Uterus (tissue), 2 donors: Measurements from ENCODE around the gene EPHA1.
"Not testable (repeated sequence)": the region's sequence is repeated elsewhere in the genome, so short reads cannot be mapped to it uniquely, and the experiment has no call there.

Experiments
- POLR2A ChIP-seq, 2 donors: fragments of 450-650 bp; IDR thresholded peaks; one replicate each; pipeline ENCODE4 v1.6.1; 2016; ENCODE audit warnings: antibody characterized with exemption in 2 of 2, mild to moderate bottlenecking in 1 of 2, moderate library complexity in 1 of 2
- TF ChIP-seq, protein P1 (sequence below), 4 experiments: fragments of 200-600 bp in 2 of 4; fragments of 450-650 bp in 2 of 4; sonication (generic) in 2 of 4; IDR thresholded peaks; one replicate each; pipeline ENCODE4 v1.5.1; 2016 to 2019; ENCODE audit warnings: antibody characterized with exemption in 4 of 4, mild to moderate bottlenecking in 2 of 4, moderate library complexity in 1 of 4

DNA sequence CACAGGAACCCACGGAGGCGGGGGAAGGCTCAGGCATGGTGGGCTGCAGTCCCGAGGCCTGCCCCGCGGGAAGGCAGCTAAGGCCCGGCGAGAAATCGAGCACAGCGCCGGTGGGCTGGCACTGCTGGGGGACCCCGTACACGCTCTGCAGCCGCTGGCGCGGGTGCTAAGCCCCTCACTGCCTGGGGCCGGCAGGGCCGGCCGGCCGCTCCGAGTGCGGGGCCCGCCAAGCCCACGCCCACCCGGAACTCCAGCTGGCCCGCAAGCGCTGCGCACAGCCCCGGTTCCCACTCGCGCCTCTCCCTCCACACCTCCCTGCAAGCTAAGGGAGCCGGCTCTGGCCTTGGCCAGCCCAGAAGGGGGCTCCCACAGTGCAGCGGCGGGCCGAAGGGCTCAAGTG is 15.8 kb upstream of the EPHA1 start:
- TF ChIP-seq, protein P1, sequence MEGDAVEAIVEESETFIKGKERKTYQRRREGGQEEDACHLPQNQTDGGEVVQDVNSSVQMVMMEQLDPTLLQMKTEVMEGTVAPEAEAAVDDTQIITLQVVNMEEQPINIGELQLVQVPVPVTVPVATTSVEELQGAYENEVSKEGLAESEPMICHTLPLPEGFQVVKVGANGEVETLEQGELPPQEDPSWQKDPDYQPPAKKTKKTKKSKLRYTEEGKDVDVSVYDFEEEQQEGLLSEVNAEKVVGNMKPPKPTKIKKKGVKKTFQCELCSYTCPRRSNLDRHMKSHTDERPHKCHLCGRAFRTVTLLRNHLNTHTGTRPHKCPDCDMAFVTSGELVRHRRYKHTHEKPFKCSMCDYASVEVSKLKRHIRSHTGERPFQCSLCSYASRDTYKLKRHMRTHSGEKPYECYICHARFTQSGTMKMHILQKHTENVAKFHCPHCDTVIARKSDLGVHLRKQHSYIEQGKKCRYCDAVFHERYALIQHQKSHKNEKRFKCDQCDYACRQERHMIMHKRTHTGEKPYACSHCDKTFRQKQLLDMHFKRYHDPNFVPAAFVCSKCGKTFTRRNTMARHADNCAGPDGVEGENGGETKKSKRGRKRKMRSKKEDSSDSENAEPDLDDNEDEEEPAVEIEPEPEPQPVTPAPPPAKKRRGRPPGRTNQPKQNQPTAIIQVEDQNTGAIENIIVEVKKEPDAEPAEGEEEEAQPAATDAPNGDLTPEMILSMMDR (IDR thresholded peaks at IDR 0.05): not testable (repeated sequence)
- not testable (repeated sequence) for TF ChIP-seq POLR2A (IDR thresholded peaks at IDR 0.05)
